Measurements from ENCODE around the gene THEMIS. TPM values are rescaled to one million over a fixed set of nuclear protein-coding genes. Genes with fewer than 3 reads are reported as not detected.

Gene THEMIS
- total and polyA plus RNA-seq, 2 of the 4 experiments (the other 2 are of a cell fraction), result not detected

- no peak overlapping the region for H2BK20ac ChIP-seq (ENCODE audit: low read depth, low read length)
- H2AFZ ChIP-seq (replicated peaks; ENCODE audit: low read length, poor library complexity), result no peak overlapping the region
- no peak overlapping the region for H4K8ac ChIP-seq (ENCODE audit: low read depth in 2 of 2, low read length in 2 of 2)
- in situ Hi-C loops (cut with MboI; ENCODE audit: low sequenced_read_pairs) (no loop called here), intact Hi-C loops (cut with micrococcal nuclease) (no loop called here), dilution Hi-C loops (cut with HindIII; ENCODE audit: low sequenced_read_pairs, unreplicated experiment) (no loop called here)
- no peaks in the 10 kb centered on the region for H3K79me1 ChIP-seq (ENCODE audit: low read depth in 1 of 2, low read length in 2 of 2)
- ATAC-seq (ENCODE audit: low read depth) (no peak), DNase-seq (no peak)
- no peak overlapping the region for H3K4me3 ChIP-seq (ENCODE audit: insufficient read depth, low read depth, low read length)
- no peaks in the 10 kb centered on the region; the same call in 1 of the 2 replicates for H3K9me1 ChIP-seq (ENCODE audit: insufficient read depth, low read length)
- no peak overlapping the region for H3K4ac ChIP-seq (ENCODE audit: low read depth, low read length)
- no peak overlapping the region for H4K91ac ChIP-seq (ENCODE audit: insufficient read depth, low read depth, low read length)
- H2BK120ac ChIP-seq (ENCODE audit: low read depth, low read length), result no peak overlapping the region
- ChIA-PET CTCF (no interaction called here), POLR2A (ENCODE audit: unreplicated experiment) (no interaction called here)
- H3K9ac ChIP-seq (ENCODE audit: low read depth, low read length), result no peak overlapping the region
- TF ChIP-seq RFX5 (IDR thresholded peaks at IDR 0.05; ENCODE audit: low read depth, low read length), result no peak
- no peak for TF ChIP-seq CHD1 (IDR thresholded peaks at IDR 0.05; ENCODE audit: low read depth, low read length)
- no peak for TF ChIP-seq SMC3 (IDR thresholded peaks at IDR 0.05; ENCODE audit: low read depth, low read length)
- TF ChIP-seq ELK1 (IDR thresholded peaks at IDR 0.05; ENCODE audit: borderline replicate concordance, low read depth, low read length), result no peak
- no peak for TF ChIP-seq FOS (IDR thresholded peaks at IDR 0.05; ENCODE audit: low read depth, low read length)
- no peak for TF ChIP-seq NFE2L2 (IDR thresholded peaks at IDR 0.05; ENCODE audit: low read depth, low read length)
- no peak for TF ChIP-seq POLR2A (IDR thresholded peaks at IDR 0.05; ENCODE audit: low read depth, low read length)
- no peak for TF ChIP-seq MAFK (IDR thresholded peaks at IDR 0.05; ENCODE audit: low read depth, low read length)
- no peak for TF ChIP-seq MAZ (IDR thresholded peaks at IDR 0.05; ENCODE audit: borderline replicate concordance, low read depth, low read length)
- no peak for TF ChIP-seq RAD21 (IDR thresholded peaks at IDR 0.05; ENCODE audit: low read length)
- TF ChIP-seq RCOR1 (IDR thresholded peaks at IDR 0.05; ENCODE audit: insufficient replicate concordance, low read length), result no peak
- no peak for TF ChIP-seq CTCF (conservative IDR thresholded peaks at IDR 0.05; ENCODE audit: low read depth, low read length)
- no peak for TF ChIP-seq USF2 (IDR thresholded peaks at IDR 0.05; ENCODE audit: low read depth, low read length)
- no peak for TF ChIP-seq BHLHE40 (IDR thresholded peaks at IDR 0.05; ENCODE audit: low read depth, low read length)
- no peak for TF ChIP-seq MXI1 (IDR thresholded peaks at IDR 0.05; ENCODE audit: borderline replicate concordance, low read depth, low read length)
- no peak for TF ChIP-seq CEBPB (IDR thresholded peaks at IDR 0.05; ENCODE audit: low read depth, low read length)
- H3K4me1 ChIP-seq (ENCODE audit: control insufficient read depth, insufficient read depth, low read length), result no peaks in the 10 kb centered on the region
- no peak overlapping the region for H2BK15ac ChIP-seq (ENCODE audit: low read depth, low read length)
- H3K23ac ChIP-seq (ENCODE audit: low read depth, low read length), result no peak overlapping the region
- H3K27me3 ChIP-seq (ENCODE audit: control insufficient read depth, insufficient read depth, low read length), result peaks cover 18% of the 10 kb centered on the region
- H3K56ac ChIP-seq (ENCODE audit: extremely low read depth, insufficient read depth, low read length), result no peak overlapping the region
- no peak overlapping the region for H3K4me2 ChIP-seq (ENCODE audit: low read depth, low read length)
- H2BK5ac ChIP-seq (ENCODE audit: low read depth, low read length, poor library complexity, severe bottlenecking), result no peak overlapping the region
- 50% methylated on average over 1 of the region's 1 CpG; no CpG with 5 or more reads in 1 of the 2 experiments for WGBS, 2 experiments (ENCODE audit: extremely low coverage in 2 of 2, insufficient read length in 1 of 2)
- no peaks in the 10 kb centered on the region for H3K36me3 ChIP-seq (ENCODE audit: control insufficient read depth, insufficient read depth, low read length)
- no peaks in the 10 kb centered on the region for H4K20me1 ChIP-seq (ENCODE audit: insufficient read depth, low read length)
- no peak overlapping the region for H3K27ac ChIP-seq (ENCODE audit: insufficient read depth, low read length)
- no peak overlapping the region for H3K14ac ChIP-seq (replicated peaks; ENCODE audit: low read depth, low read length)
- no TSS peak for BruUV-seq (replicated peaks)
- H3K18ac ChIP-seq (ENCODE audit: low read depth, low read length), result no peak overlapping the region
- no peak overlapping the region for H2AK5ac ChIP-seq (ENCODE audit: low read depth, low read length)
- H4K5ac ChIP-seq (ENCODE audit: low read depth, low read length), result no peak overlapping the region
- H3K9me3 ChIP-seq (ENCODE audit: control insufficient read depth, insufficient read depth, low read length), result no peaks in the 10 kb centered on the region
- H2AK9ac ChIP-seq (replicated peaks; ENCODE audit: low read depth, low read length, poor library complexity), result no peak overlapping the region
These were observed 175.0 kb downstream of the THEMIS start for GRCh38 chr6:127725821-127726220.

Measured in IMR-90 (cell line).